Measurements from ENCODE around the gene PRDM16. TPM values are rescaled to one million over a fixed set of nuclear protein-coding genes. Genes with fewer than 3 reads are reported as not detected.

Gene PRDM16
- total RNA-seq, 1 experiment from 2014 or later: 22.3 TPM

DNA sequence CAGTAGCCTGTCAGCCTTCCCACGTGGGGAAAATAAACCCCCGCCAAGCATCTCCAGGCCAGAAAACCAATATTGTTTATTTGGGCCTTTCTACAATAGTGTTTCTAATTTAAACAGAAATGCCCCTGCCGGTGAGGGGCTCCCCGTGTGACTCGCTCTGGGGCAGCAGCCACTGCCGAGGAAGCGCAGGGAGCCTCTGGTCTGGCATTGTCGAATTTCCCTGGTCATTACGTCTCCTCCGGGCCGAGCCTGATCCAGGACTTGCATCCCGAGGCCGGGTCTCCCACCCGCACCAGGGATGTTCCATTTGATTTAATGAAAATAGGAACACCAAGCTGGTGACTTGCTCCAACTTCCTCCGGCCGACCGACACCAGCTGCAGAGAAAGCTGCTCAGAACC, 20.5 kb downstream of the PRDM16 start:
- in situ Hi-C loops (cut with HindIII; ENCODE audit: low pct_unique_long_range_greater_than_20kb, low sequenced_read_pairs) (no loop called here), intact Hi-C loops (cut with micrococcal nuclease; ENCODE audit: unreplicated experiment) (no loop called here)
- no peaks in the 10 kb centered on the region for H3K27me3 ChIP-seq (ENCODE audit: control insufficient read depth, insufficient read depth, low read length)
- no peak overlapping the region for H3K27ac ChIP-seq (ENCODE audit: low read length)
- H3K4me3 ChIP-seq (ENCODE audit: low read depth in 2 of 2, low read length in 2 of 2): no peak overlapping the region
- DNase-seq (ENCODE audit: low read depth, low spot score) (no peak), ATAC-seq (no peak)
- no peaks in the 10 kb centered on the region for H3K36me3 ChIP-seq (ENCODE audit: control insufficient read depth, insufficient read depth, low read length)
- no peaks in the 10 kb centered on the region for H3K9me3 ChIP-seq (ENCODE audit: control insufficient read depth, insufficient read depth, low read depth, low read length)
- peaks cover 4% of the 10 kb centered on the region for H3K4me1 ChIP-seq (ENCODE audit: control insufficient read depth, insufficient read depth, low read length)
- POLR2A ChIA-PET: interaction anchor here (0.6 kb wide), 1 partner anchor 73 kb away, joined by 3 read pairs; no protein-coding TSS in a partner anchor
- CTCF ChIA-PET: no interaction called here
- TF ChIP-seq TCF7L2 (IDR thresholded peaks at IDR 0.05; ENCODE audit: low read depth, low read length): no peak
- BruUV-seq (replicated peaks): no TSS peak

GRCh38 chr1:3091334-3091733, 22.3 kb downstream of the PRDM16 start:
- intact Hi-C loops (cut with micrococcal nuclease; ENCODE audit: unreplicated experiment) (no loop called here), in situ Hi-C loops (cut with HindIII; ENCODE audit: low pct_unique_long_range_greater_than_20kb, low sequenced_read_pairs) (no loop called here)
- Histone ChIP-seq H3K9me3 (ENCODE audit: control insufficient read depth, insufficient read depth, low read depth, low read length) (no peaks in the 10 kb centered on the region), H3K4me1 (ENCODE audit: control insufficient read depth, insufficient read depth, low read length) (no peaks in the 10 kb centered on the region), H3K36me3 (ENCODE audit: control insufficient read depth, insufficient read depth, low read length) (no peaks in the 10 kb centered on the region), H3K27ac (ENCODE audit: low read length) (no peak overlapping the region), H3K27me3 (ENCODE audit: control insufficient read depth, insufficient read depth, low read length) (no peaks in the 10 kb centered on the region), H3K4me3 (ENCODE audit: low read depth in 2 of 2, low read length in 2 of 2) (no peak overlapping the region)
- no TSS peak for BruUV-seq (replicated peaks)
- TF ChIP-seq CTCF (IDR thresholded peaks at IDR 0.05) (no peak), REST (IDR thresholded peaks at IDR 0.05; ENCODE audit: insufficient read depth in 1 of 2, low read depth in 2 of 2, low read length in 1 of 2) (no peak), SIN3A (IDR thresholded peaks at IDR 0.05; ENCODE audit: borderline replicate concordance, insufficient read depth, low read depth, low read length) (no peak), TCF7L2 (IDR thresholded peaks at IDR 0.05; ENCODE audit: low read depth, low read length) (no peak), POLR2AphosphoS5 (IDR thresholded peaks at IDR 0.05; ENCODE audit: low read depth, low read length) (no peak)
- POLR2A ChIA-PET: no interaction called here
- no peak for DNase-seq (ENCODE audit: low read depth, low spot score)
- CTCF ChIA-PET: no interaction called here
- no peak for ATAC-seq

- ATAC-seq: no peak
- H3K4me1 ChIP-seq (ENCODE audit: control insufficient read depth, insufficient read depth, low read length): no peaks in the 10 kb centered on the region
- in situ Hi-C loops (cut with HindIII; ENCODE audit: low pct_unique_long_range_greater_than_20kb, low sequenced_read_pairs): no loop called here
- H3K4me3 ChIP-seq (ENCODE audit: low read depth in 2 of 2, low read length in 2 of 2): no peak overlapping the region
- no peak for DNase-seq (ENCODE audit: low read depth, low spot score)
- H3K9me3 ChIP-seq (ENCODE audit: control insufficient read depth, insufficient read depth, low read depth, low read length): no peaks in the 10 kb centered on the region
- ChIA-PET CTCF (no interaction called here), POLR2A (no interaction called here)
- no peaks in the 10 kb centered on the region for H3K36me3 ChIP-seq (ENCODE audit: control insufficient read depth, insufficient read depth, low read length)
- intact Hi-C loops (cut with micrococcal nuclease; ENCODE audit: unreplicated experiment): no loop called here
- TF ChIP-seq POLR2AphosphoS5 (IDR thresholded peaks at IDR 0.05; ENCODE audit: low read depth, low read length) (no peak), CTCF (IDR thresholded peaks at IDR 0.05) (no peak), REST (IDR thresholded peaks at IDR 0.05; ENCODE audit: insufficient read depth in 1 of 2, low read depth in 2 of 2, low read length in 1 of 2) (no peak), SIN3A (IDR thresholded peaks at IDR 0.05; ENCODE audit: borderline replicate concordance, insufficient read depth, low read depth, low read length) (no peak), TCF7L2 (IDR thresholded peaks at IDR 0.05; ENCODE audit: low read depth, low read length) (no peak)
- H3K27ac ChIP-seq (ENCODE audit: low read length): no peak overlapping the region
- no TSS peak for BruUV-seq (replicated peaks)
- H3K27me3 ChIP-seq (ENCODE audit: control insufficient read depth, insufficient read depth, low read length): no peaks in the 10 kb centered on the region
Observed at GRCh38 chr1:3092530-3092929, 23.5 kb downstream of the PRDM16 start.
